Memory B cell (primary cell): ENCODE results near the gene BEX1.
"Not testable (repeated sequence)": the region's sequence is repeated elsewhere in the genome, so short reads cannot be mapped to it uniquely, and the experiment has no call there.

Experiments
- ATAC-seq: fragments of 150-1000 bp; cut with Tn5 transposase; 2 replicates; pipeline ENCODE4 v1.10.0; 2021; ENCODE audit warnings: low read depth, mild to moderate bottlenecking, moderate library complexity
- DNase-seq, 2 donors: peaks; one replicate each; pipeline ENCODE4 v3.0.0; 2022; ENCODE audit warnings: low spot score in 2 of 2
- H3K27ac Mint-ChIP-seq: one replicate; pipeline ENCODE4 v1.8.0; 2022; ENCODE audit warnings: mild to moderate bottlenecking, moderate library complexity, mixed read lengths
- H3K27me3 Mint-ChIP-seq: one replicate; pipeline ENCODE4 v1.8.0; 2022; ENCODE audit warnings: mixed read lengths
- H3K36me3 Mint-ChIP-seq: one replicate; pipeline ENCODE4 v1.8.0; 2022; ENCODE audit warnings: mild to moderate bottlenecking, mixed read lengths
- H3K4me1 Mint-ChIP-seq: one replicate; pipeline ENCODE4 v1.8.0; 2022; ENCODE audit warnings: mixed read lengths
- H3K4me3 Mint-ChIP-seq: one replicate; pipeline ENCODE4 v1.8.0; 2022; ENCODE audit warnings: mild to moderate bottlenecking, moderate library complexity, mixed read lengths
- H3K9me3 Mint-ChIP-seq: one replicate; pipeline ENCODE4 v1.8.0; 2022; ENCODE audit warnings: mixed read lengths

BEX1 gene

DNA sequence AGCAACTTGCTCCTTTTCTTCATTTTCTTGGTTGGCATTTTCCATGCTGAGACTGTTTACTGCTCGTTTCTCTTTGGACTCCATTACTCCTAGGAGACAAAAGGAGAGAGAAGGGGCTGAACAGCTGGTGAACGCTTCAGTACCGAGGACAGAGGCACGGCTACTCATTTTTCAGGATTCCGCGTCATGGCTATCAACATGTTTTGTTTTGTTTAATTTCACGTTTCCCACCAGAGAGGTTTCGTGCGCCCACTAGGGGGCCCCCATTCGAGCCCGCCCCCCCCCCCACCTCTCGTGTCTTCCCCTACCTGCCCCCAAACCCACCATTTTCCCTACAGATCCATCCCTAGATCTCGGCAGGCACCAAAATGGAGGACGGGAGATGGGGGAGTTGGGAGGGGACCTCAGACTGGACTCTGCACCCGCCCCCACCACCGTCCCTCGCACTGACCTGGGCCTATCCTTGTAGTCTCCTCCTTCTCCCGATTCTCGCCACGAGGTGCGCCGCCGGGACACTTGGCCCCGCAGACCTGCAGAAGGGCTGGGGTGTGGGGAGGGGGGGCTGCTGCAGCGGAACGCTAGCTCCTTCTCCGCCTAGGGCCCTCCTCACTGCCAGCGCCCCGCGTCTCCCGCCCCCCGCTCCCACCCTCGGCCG lies 653 bp downstream of the BEX1 start:
- H3K4me1 Mint-ChIP-seq = no peaks in the 10 kb centered on the region
- H3K4me3 Mint-ChIP-seq = peak overlapping the region; percentile 50
- ATAC-seq = no peak
- no peaks in the 10 kb centered on the region for H3K9me3 Mint-ChIP-seq
- peaks cover 5% of the 10 kb centered on the region for H3K27me3 Mint-ChIP-seq
- no peaks in the 10 kb centered on the region for H3K36me3 Mint-ChIP-seq
- no peak overlapping the region for H3K27ac Mint-ChIP-seq
- no peak for DNase-seq

DNA sequence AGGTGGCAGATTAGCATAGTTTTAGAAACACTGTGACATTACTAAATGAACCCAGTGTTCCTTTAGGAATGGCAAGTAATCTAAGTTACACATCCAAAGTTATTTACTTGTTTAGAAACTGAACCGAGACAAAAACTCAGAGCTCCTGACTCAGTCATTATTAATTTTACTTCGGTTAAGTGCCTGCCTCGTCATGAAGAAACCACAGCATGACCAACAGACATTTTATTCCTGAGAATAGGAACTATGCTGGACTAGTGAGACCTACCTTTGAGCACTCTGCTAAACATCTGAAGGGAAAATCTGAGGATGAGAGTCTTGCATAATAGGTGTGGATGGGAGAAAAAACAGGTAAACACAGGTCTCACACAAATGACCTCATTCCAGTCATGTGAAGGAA lies 2.5 kb downstream of the BEX1 start:
- DNase-seq (no peak), ATAC-seq (no peak)
- no peaks in the 10 kb centered on the region for H3K9me3 Mint-ChIP-seq
- H3K27me3 Mint-ChIP-seq = peaks cover 9% of the 10 kb centered on the region
- H3K36me3 Mint-ChIP-seq = no peaks in the 10 kb centered on the region
- H3K4me3 Mint-ChIP-seq = no peak overlapping the region
- H3K4me1 Mint-ChIP-seq = no peaks in the 10 kb centered on the region
- H3K27ac Mint-ChIP-seq = no peak overlapping the region

DNA sequence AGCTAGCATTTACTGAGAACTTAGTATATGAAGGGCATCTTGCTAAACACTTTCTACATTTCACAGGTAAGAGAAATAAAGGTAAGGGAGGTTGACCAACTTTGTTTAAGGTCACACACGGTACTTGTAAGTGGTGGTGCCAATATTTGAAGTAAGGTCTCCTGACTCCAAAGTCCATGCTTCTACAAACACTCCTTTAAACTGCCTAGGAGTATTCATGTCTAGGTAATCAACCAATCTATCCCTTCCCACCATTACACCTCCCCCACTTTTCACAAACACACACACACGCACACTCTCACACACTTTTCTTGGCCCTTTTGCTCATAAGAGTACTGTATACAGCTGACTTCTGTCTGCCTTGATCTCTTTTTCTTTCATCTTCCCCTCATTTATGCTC lies 7.1 kb downstream of the BEX1 start:
- Mint-ChIP-seq H3K4me3 (no peak overlapping the region), H3K27ac (no peak overlapping the region), H3K27me3 (peaks cover 4% of the 10 kb centered on the region), H3K36me3 (no peaks in the 10 kb centered on the region), H3K9me3 (no peaks in the 10 kb centered on the region), H3K4me1 (no peaks in the 10 kb centered on the region)
- ATAC-seq (no peak), DNase-seq (no peak)

DNA sequence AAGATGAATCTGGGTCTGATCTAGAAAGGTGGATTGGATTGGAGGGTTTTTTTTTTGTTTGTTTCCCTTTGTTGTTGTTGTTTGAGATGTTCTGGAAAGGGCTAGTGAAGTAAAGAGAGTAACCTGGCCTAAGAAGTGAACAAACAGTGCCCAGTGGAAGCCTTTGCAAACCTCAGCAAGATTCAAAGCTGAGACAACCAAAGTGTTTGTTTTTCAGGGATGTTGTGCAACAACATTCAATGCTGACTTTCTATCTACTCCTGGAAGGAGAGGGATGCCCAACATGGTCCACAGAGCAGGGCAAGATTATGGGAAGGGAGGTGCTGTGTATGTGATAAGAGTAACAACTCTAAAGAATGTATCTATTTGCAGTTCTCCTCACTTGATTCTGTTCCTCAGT lies 11.3 kb downstream of the BEX1 start:
- Mint-ChIP-seq H3K36me3 (no peaks in the 10 kb centered on the region), H3K9me3 (no peaks in the 10 kb centered on the region), H3K4me3 (no peak overlapping the region), H3K27me3 (peaks cover 4% of the 10 kb centered on the region), H3K27ac (no peak overlapping the region), H3K4me1 (no peaks in the 10 kb centered on the region)
- no peak for DNase-seq
- no peak for ATAC-seq

DNA sequence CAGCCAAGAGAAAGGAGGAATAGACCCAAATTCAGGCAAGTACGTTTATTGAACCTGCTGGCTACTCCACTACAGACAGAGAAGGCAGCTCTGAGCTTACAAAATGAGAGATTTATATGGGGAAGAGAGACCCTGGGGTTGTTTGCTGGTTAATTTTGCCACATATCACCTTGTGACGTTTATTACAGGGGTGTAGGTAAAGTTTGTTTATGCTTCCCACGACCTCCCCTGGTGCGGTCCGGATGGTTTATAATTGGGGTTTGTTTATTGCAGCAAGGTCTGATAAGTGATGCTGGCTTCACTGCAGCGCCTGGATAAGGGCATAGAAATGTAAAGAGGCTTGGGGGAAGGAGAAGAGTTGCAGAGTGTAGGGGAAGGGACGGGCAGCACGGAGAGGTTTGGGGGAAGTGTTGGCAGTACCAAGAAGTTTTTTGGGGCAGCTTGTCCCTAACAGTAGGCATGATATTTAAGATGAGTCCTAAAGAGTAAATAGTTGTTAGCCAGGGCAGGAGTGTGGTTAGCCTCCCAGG lies 12.6 kb downstream of the BEX1 start:
- ATAC-seq (no peak), DNase-seq (no peak)
- H3K9me3 Mint-ChIP-seq = no peaks in the 10 kb centered on the region
- H3K4me3 Mint-ChIP-seq = no peak overlapping the region
- H3K36me3 Mint-ChIP-seq = no peaks in the 10 kb centered on the region
- no peaks in the 10 kb centered on the region for H3K4me1 Mint-ChIP-seq
- no peak overlapping the region for H3K27ac Mint-ChIP-seq
- H3K27me3 Mint-ChIP-seq = no peaks in the 10 kb centered on the region

DNA sequence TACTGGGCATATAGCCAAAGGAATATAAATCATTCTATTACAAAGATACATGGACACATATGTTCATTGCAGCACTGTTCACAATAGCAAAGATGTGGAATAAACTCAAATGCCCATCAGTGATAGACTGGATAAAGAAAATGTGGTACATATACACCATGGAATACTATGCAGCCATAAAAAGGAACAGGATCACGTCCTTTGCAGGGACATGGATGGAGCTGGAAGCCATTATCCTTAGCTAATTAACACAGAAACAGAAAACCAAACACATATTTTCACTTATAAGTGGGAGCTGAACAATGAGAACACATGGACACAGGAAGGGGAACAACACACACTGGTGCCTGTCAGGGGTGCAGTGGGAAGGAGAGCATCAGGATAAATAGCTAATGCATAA lies 30.6 kb downstream of the BEX1 start:
- H3K27me3 Mint-ChIP-seq, H3K4me1 Mint-ChIP-seq, ATAC-seq, H3K9me3 Mint-ChIP-seq, H3K36me3 Mint-ChIP-seq, H3K4me3 Mint-ChIP-seq, H3K27ac Mint-ChIP-seq, DNase-seq: not testable (repeated sequence)

DNA sequence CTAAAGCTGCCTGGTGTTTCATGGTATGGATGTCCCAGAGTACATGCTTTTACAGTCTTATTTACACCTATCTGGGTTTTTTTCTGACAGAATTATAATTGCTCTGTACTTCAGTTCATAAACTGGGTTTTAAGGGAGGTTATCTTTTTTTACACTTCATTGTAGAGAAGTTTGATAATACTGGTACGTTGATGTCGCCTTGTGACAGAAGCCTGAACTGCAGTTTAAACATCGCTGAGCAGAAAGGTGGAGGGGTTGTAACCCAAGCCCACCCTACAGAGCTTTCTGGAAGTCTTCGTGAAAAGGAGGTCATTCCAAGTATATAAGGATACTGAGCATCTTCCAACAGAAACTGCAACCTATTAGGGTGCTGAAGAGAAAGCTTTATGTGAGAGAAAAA lies 46.4 kb downstream of the BEX1 start:
- H3K9me3 Mint-ChIP-seq = no peaks in the 10 kb centered on the region
- no peak for DNase-seq
- no peaks in the 10 kb centered on the region for H3K4me1 Mint-ChIP-seq
- H3K4me3 Mint-ChIP-seq = no peak overlapping the region
- no peak overlapping the region for H3K27ac Mint-ChIP-seq
- ATAC-seq = no peak
- H3K36me3 Mint-ChIP-seq = no peaks in the 10 kb centered on the region
- H3K27me3 Mint-ChIP-seq = no peaks in the 10 kb centered on the region

DNA sequence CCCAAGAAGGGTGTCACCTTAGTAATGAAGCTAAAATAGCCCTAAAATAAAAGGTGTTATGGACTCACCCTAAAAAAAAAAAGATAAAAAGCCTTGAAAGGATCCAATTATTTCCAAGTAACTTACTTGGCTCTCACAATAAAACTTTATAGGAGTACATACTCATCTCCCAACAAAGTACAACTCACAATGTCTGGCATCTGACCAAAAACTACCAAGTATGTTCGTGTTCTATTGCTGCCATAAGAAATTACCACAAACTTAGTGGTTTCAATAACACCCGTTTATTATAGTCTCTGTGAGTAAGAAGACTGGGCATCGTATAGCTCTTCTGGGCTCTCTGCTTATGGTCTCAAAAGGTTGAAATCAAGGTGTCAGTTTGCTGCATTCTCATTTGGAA lies 51.0 kb downstream of the BEX1 start:
- no peaks in the 10 kb centered on the region for H3K4me1 Mint-ChIP-seq
- no peak overlapping the region for H3K27ac Mint-ChIP-seq
- ATAC-seq (no peak), DNase-seq (no peak)
- no peaks in the 10 kb centered on the region for H3K27me3 Mint-ChIP-seq
- no peak overlapping the region for H3K4me3 Mint-ChIP-seq
- H3K9me3 Mint-ChIP-seq = no peaks in the 10 kb centered on the region
- H3K36me3 Mint-ChIP-seq = no peaks in the 10 kb centered on the region
